Epithelial cell of proximal tubule (primary cell): ENCODE data around the gene SP4. TPM values are rescaled to one million over a fixed set of nuclear protein-coding genes. Genes with fewer than 3 reads are reported as not detected.

Experiments used
- DNase-seq: peaks from one replicate; pipeline ENCODE4 v3.0.0-alpha.2; 2011; ENCODE audit warnings: low read depth
- H3K4me3 ChIP-seq: 2 replicates; pipeline ENCODE4 v1.5.1; 2011; ENCODE audit warnings: low read depth, mild to moderate bottlenecking, low read length
- total RNA-seq: library from RNA; depleted of rRNA; stranded (reverse); fragments of >200 nt; gene quantifications from 2 replicates; pipeline ENCODE4 v1.2.3, GENCODE V29; 2015
- TF ChIP-seq, protein P1 (sequence below): conservative IDR thresholded peaks from 2 replicates; pipeline ENCODE4 v1.5.1; 2012; ENCODE audit warnings: low read depth, mild to moderate bottlenecking, low read length

Gene SP4
- total RNA-seq, 1 donor from 2014 or later = 3.3 TPM

DNA sequence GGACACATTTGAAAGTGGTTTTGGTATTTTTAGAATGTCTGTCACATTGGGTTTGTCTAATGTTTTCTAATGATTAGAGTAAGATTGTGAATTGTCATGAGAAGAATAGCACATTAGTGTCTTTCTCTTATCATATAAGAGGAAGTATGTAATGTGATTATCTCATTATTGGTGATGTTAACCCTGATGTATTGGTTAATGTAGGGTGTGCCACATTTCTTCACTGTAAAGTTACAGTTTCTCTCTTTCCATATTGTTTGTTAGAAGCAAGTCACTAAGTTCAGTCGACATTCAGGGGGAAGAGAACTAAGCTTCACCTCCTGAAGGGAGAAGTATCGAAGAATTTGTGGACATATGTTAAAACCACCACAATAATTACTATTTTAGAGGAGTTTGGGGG, 58.6 kb downstream of the SP4 start:
- no peak overlapping the region for H3K4me3 ChIP-seq
- TF ChIP-seq, protein P1, sequence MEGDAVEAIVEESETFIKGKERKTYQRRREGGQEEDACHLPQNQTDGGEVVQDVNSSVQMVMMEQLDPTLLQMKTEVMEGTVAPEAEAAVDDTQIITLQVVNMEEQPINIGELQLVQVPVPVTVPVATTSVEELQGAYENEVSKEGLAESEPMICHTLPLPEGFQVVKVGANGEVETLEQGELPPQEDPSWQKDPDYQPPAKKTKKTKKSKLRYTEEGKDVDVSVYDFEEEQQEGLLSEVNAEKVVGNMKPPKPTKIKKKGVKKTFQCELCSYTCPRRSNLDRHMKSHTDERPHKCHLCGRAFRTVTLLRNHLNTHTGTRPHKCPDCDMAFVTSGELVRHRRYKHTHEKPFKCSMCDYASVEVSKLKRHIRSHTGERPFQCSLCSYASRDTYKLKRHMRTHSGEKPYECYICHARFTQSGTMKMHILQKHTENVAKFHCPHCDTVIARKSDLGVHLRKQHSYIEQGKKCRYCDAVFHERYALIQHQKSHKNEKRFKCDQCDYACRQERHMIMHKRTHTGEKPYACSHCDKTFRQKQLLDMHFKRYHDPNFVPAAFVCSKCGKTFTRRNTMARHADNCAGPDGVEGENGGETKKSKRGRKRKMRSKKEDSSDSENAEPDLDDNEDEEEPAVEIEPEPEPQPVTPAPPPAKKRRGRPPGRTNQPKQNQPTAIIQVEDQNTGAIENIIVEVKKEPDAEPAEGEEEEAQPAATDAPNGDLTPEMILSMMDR = no peak
- no peak for DNase-seq

DNA sequence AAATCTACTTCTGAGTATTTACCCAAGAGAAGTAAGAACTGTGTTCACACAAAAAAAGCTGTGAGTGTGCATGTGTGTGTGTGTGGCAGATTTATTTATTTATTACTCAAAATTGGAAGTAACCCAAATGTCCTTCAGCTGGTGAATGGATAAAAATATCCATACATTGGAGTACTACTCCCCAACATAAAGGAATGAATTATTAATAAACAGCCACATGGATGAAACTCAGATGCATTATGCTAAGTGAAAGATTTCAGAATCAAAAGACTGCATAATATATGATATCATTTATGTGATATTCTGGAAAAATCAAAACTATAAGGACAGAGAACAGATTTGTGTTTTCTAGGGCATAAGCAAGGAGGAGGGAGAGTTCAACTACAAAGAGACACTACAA, 67.8 kb downstream of the SP4 start:
- no peak overlapping the region for H3K4me3 ChIP-seq
- no peak for DNase-seq
- TF ChIP-seq, protein P1 = no peak

DNA sequence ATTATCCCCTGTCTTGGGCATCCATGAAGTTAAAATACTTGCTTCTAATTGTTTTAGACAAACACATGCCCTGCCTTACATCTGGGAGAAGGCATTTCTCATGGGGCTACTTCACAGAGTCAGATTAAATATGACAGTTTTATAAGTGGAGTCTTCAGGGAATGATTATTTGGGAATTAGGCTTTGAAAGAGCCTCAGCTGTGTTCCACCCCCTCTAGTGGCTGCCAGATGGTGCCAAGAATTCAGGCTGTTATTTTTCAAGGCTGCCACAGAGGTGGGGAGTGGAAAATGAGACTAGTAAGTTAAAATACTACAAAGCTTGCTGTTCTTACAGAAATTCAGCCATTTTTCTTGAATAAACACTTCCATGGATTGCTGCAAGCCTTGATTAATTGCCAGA, 69.2 kb downstream of the SP4 start:
- no peak for DNase-seq
- TF ChIP-seq, protein P1 = peak; percentile 50
- no peak overlapping the region for H3K4me3 ChIP-seq

DNA sequence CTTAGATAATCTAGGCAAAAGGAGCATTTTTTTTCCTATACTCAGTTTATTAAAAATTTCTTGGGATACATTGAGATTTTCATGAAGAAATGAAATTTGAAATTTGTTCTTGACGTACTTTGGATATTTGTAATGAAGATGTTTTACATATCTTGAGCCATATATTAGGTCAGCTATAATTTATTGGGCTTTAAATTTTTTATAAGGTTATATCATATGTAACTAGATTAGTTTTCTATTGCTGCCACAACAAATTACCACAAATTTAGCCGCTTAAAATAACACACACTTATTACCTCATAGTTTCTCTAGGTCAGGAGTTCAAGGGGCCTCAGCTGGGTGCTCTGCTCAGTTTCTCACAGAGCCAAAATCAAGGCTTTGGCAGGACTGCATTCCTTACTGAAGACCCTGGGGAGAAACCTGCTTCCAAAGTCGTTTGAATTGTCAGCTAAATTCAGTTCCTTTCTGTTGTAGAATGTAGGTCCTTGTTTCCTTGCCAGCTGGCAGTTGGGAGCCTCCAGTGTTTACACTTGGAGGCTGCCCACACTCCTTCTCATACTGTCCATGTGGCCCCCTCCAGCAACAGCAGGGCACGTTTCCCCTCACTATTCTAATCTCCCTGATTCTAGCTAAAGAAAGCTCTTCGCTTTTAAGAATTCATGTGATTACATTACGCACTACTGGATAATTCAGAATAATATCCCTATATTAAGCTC, 72.4 kb downstream of the SP4 start:
- DNase-seq = no peak
- no peak overlapping the region for H3K4me3 ChIP-seq
- TF ChIP-seq, protein P1 = no peak

DNA sequence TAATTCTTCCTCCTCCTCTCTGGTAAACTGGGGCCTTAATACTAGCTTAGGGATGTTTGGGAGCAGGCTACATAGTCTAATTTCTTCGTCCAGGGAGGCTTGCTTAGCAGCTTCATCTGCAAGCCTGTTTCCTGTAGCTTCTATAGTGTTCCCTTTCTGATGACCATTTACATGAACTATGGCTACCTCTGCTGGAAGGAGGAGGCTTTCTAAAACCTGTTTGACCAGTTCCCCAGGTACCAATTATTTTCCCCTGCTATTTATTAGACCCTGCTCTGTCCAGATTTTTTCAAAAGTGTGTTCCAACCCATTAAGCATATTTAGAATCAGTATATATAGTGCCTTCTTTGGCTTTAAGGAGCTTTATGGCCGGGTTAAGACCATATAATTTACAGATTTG, 76.1 kb downstream of the SP4 start:
- DNase-seq = no peak
- H3K4me3 ChIP-seq = no peak overlapping the region
- TF ChIP-seq, protein P1 = no peak

DNA sequence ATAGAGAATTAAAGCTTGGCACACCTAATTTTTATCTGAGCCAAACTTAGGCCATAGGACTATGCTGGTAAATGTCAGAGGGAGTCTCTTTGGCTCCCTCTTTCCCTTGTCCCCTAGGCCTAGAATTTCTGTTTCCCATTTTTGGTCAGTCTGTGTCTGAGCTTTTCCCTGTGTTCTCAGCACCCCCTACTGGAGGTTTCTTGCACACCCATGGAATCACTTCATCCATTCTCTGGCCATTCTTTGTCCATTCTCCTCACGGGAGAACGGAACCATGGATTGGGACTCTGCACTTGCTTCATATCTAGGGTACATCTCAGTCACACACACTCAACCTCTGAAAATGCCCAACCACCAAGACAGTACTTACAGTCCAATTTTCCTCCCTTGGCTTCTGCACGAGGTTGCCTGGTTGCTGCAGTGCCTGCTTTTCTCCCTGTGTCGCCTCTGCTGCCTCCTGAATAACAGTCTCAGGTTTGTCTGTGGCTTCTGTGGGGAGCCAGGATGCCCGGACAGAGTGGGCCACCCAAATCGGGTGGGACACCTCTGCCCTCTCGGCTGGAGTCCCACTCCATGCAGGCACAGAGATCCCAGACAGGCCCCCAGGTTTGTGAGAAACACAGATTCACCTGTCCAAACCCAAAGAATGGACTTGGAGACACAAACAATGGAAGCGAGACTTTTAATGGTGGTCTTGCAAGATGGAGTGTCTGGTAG, 79.9 kb downstream of the SP4 start:
- H3K4me3 ChIP-seq = no peak overlapping the region
- peak; percentile 3 for DNase-seq
- TF ChIP-seq, protein P1 = peak; percentile 92

DNA sequence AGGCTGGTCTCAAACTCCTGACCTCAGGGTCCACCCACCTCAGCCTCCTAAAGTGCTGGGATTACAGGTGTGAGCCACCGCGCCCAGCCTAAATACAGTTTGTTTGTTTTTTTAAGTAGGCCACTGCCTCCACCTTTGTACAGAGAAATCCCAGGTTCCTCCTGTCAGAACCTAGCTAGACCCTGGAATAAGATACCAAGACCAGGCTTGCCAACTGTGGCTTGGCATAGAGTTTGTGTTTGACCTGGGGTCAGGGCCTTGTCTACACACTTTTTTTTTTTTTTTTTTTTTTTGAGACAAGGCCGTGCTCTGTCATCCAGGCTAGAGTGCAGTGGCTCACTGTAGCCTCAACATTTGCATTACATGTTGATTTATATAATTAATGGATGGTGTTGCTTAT, 80.7 kb downstream of the SP4 start:
- TF ChIP-seq, protein P1 = no peak
- DNase-seq = no peak
- no peak overlapping the region for H3K4me3 ChIP-seq
